ENCODE results near the gene PLXNA4.

Gene PLXNA4

GRCh38 chr7:132205509-132205908, 370.8 kb downstream of the PLXNA4 start:
- Histone ChIP-seq H3K27me3 (ENCODE audit: insufficient read depth, low read length) (peaks cover 4% of the 10 kb centered on the region; the same call in 1 of the 2 replicates), H3K9me3 (ENCODE audit: low read length) (no peaks in the 10 kb centered on the region), H3K79me2 (ENCODE audit: insufficient read depth, low read length) (no peaks in the 10 kb centered on the region), H3K4me1 (ENCODE audit: insufficient read depth, low read length, severe bottlenecking) (no peaks in the 10 kb centered on the region), H4K20me1 (ENCODE audit: insufficient read depth, low read length) (no peaks in the 10 kb centered on the region), H3K9me2 (ENCODE audit: low read depth, low read length) (no peaks in the 10 kb centered on the region), H3K4me2 (ENCODE audit: low read length) (no peak overlapping the region), H3K9ac (ENCODE audit: low read length) (no peak overlapping the region), H3F3A (ENCODE audit: insufficient read depth, low read length) (no peaks in the 10 kb centered on the region), H3K36me3 (ENCODE audit: insufficient read depth, low read length) (no peaks in the 10 kb centered on the region), H3K27ac (ENCODE audit: low read depth, low read length, poor library complexity, severe bottlenecking) (no peak overlapping the region), H2AFZ (ENCODE audit: low read length) (no peak overlapping the region), H3K4me3 (ENCODE audit: low read depth, low read length, poor library complexity, severe bottlenecking) (no peak overlapping the region)
- no peak for TF ChIP-seq CTCF (IDR thresholded peaks at IDR 0.05; ENCODE audit: low read length)
- no peak for TF ChIP-seq EZH2 (IDR thresholded peaks at IDR 0.05; ENCODE audit: borderline replicate concordance, low read length)

- Histone ChIP-seq H3K27ac (ENCODE audit: low read depth, low read length, poor library complexity, severe bottlenecking) (no peak overlapping the region), H3K27me3 (ENCODE audit: insufficient read depth, low read length) (peaks cover 4% of the 10 kb centered on the region; the same call in 1 of the 2 replicates)
These were observed 373.2 kb downstream of the PLXNA4 start for GRCh38 chr7:132203021-132203420.

GRCh38 chr7:132202541-132202940, 373.7 kb downstream of the PLXNA4 start:
- Histone ChIP-seq H3K27me3 (ENCODE audit: insufficient read depth, low read length) (peaks cover 4% of the 10 kb centered on the region; the same call in 1 of the 2 replicates), H3K4me3 (ENCODE audit: low read depth, low read length, poor library complexity, severe bottlenecking) (no peak overlapping the region)
- TF ChIP-seq EZH2 (IDR thresholded peaks at IDR 0.05; ENCODE audit: borderline replicate concordance, low read length) = no peak
- no peak for TF ChIP-seq CTCF (IDR thresholded peaks at IDR 0.05; ENCODE audit: low read length)

More at GRCh38 chr7:132203021-132203420, 373.2 kb downstream of the PLXNA4 start:
- no peaks in the 10 kb centered on the region for H3F3A ChIP-seq (ENCODE audit: insufficient read depth, low read length)
- no peaks in the 10 kb centered on the region for H3K36me3 ChIP-seq (ENCODE audit: insufficient read depth, low read length)
- no peak overlapping the region for H3K4me2 ChIP-seq (ENCODE audit: low read length)
- H3K79me2 ChIP-seq (ENCODE audit: insufficient read depth, low read length) = no peaks in the 10 kb centered on the region
- no peak overlapping the region for H3K9ac ChIP-seq (ENCODE audit: low read length)
- H2AFZ ChIP-seq (ENCODE audit: low read length) = no peak overlapping the region
- no peaks in the 10 kb centered on the region for H3K9me3 ChIP-seq (ENCODE audit: low read length)
- no peak overlapping the region for H3K4me3 ChIP-seq (ENCODE audit: low read depth, low read length, poor library complexity, severe bottlenecking)
- H3K4me1 ChIP-seq (ENCODE audit: insufficient read depth, low read length, severe bottlenecking) = no peaks in the 10 kb centered on the region
- no peaks in the 10 kb centered on the region for H4K20me1 ChIP-seq (ENCODE audit: insufficient read depth, low read length)
- TF ChIP-seq EZH2 (IDR thresholded peaks at IDR 0.05; ENCODE audit: borderline replicate concordance, low read length) (no peak), CTCF (IDR thresholded peaks at IDR 0.05; ENCODE audit: low read length) (no peak)
- H3K9me2 ChIP-seq (ENCODE audit: low read depth, low read length) = no peaks in the 10 kb centered on the region

More at GRCh38 chr7:132202541-132202940, 373.7 kb downstream of the PLXNA4 start:
- no peaks in the 10 kb centered on the region for H4K20me1 ChIP-seq (ENCODE audit: insufficient read depth, low read length)
- no peak overlapping the region for H2AFZ ChIP-seq (ENCODE audit: low read length)
- H3K9ac ChIP-seq (ENCODE audit: low read length) = no peak overlapping the region
- H3K27ac ChIP-seq (ENCODE audit: low read depth, low read length, poor library complexity, severe bottlenecking) = no peak overlapping the region
- no peaks in the 10 kb centered on the region for H3K9me3 ChIP-seq (ENCODE audit: low read length)
- H3K4me2 ChIP-seq (ENCODE audit: low read length) = no peak overlapping the region
- no peaks in the 10 kb centered on the region for H3K9me2 ChIP-seq (ENCODE audit: low read depth, low read length)
- no peaks in the 10 kb centered on the region for H3F3A ChIP-seq (ENCODE audit: insufficient read depth, low read length)
- H3K79me2 ChIP-seq (ENCODE audit: insufficient read depth, low read length) = no peaks in the 10 kb centered on the region
- H3K36me3 ChIP-seq (ENCODE audit: insufficient read depth, low read length) = no peaks in the 10 kb centered on the region
- H3K4me1 ChIP-seq (ENCODE audit: insufficient read depth, low read length, severe bottlenecking) = no peaks in the 10 kb centered on the region
